HG03097 (cell line): ENCODE data around the gene LPIN2.
"Not testable (repeated sequence)": the region's sequence is repeated elsewhere in the genome, so short reads cannot be mapped to it uniquely, and the experiment has no call there.

Experiments
- ATAC-seq: cut with Tn5 transposase; IDR thresholded peaks from one replicate; pipeline ENCODE4 v1.9.1; 2021; ENCODE audit not compliant: unreplicated experiment, low FRiP score

Gene LPIN2

GRCh38 chr18:3046216-3046808 is 33.4 kb upstream of the LPIN2 start:
- no peak for ATAC-seq

GRCh38 chr18:3044931-3045698 is 32.2 kb upstream of the LPIN2 start:
- no peak for ATAC-seq

- no peak for ATAC-seq
Measured at GRCh38 chr18:3042379-3042778, 29.4 kb upstream of the LPIN2 start.

GRCh38 chr18:3041843-3042242 is 28.9 kb upstream of the LPIN2 start:
- ATAC-seq = no peak

GRCh38 chr18:3040881-3041280 is 27.9 kb upstream of the LPIN2 start:
- ATAC-seq = no peak

- no peak for ATAC-seq
Measured at GRCh38 chr18:3040173-3040572, 27.2 kb upstream of the LPIN2 start.

- peak; percentile 97 for ATAC-seq
Measured at GRCh38 chr18:3037423-3037915, 24.5 kb upstream of the LPIN2 start.

GRCh38 chr18:3036108-3036507 is 23.2 kb upstream of the LPIN2 start:
- ATAC-seq = no peak

- no peak for ATAC-seq
Measured at GRCh38 chr18:3035635-3036034, 22.7 kb upstream of the LPIN2 start.

GRCh38 chr18:3032721-3033120 is 19.8 kb upstream of the LPIN2 start:
- no peak for ATAC-seq

- ATAC-seq = no peak
Measured at GRCh38 chr18:3029215-3029952, 16.4 kb upstream of the LPIN2 start.

GRCh38 chr18:3028115-3028514 is 15.2 kb upstream of the LPIN2 start:
- ATAC-seq = not testable (repeated sequence)

GRCh38 chr18:3027370-3027891 is 14.5 kb upstream of the LPIN2 start:
- ATAC-seq = no peak

GRCh38 chr18:3025544-3025943 is 12.6 kb upstream of the LPIN2 start:
- ATAC-seq = no peak

- not testable (repeated sequence) for ATAC-seq
Measured at GRCh38 chr18:3023603-3024002, 10.7 kb upstream of the LPIN2 start.

- no peak for ATAC-seq
Measured at GRCh38 chr18:3016585-3017297, 3.8 kb upstream of the LPIN2 start.

GRCh38 chr18:3015851-3016250 is 2.9 kb upstream of the LPIN2 start:
- ATAC-seq = no peak

- no peak for ATAC-seq
Measured at GRCh38 chr18:3015204-3015592, 2.3 kb upstream of the LPIN2 start.

- ATAC-seq = no peak
Measured at GRCh38 chr18:3014503-3015203, 1.7 kb upstream of the LPIN2 start.
